ENCODE results near the gene BTAF1.

Gene BTAF1

GRCh38 chr10:92052741-92053140 is 129.2 kb downstream of the BTAF1 start:
- no peak for FAIRE-seq

- FAIRE-seq, result no peak
Observed at GRCh38 chr10:92054807-92055206, 131.2 kb downstream of the BTAF1 start.

GRCh38 chr10:92062273-92062672 is 138.7 kb downstream of the BTAF1 start:
- FAIRE-seq, result no peak

GRCh38 chr10:92064506-92064905 is 140.9 kb downstream of the BTAF1 start:
- FAIRE-seq, result no peak

- FAIRE-seq, result no peak
Observed at GRCh38 chr10:92066386-92066785, 142.8 kb downstream of the BTAF1 start.

- no peak for FAIRE-seq
Observed at GRCh38 chr10:92068900-92069299, 145.3 kb downstream of the BTAF1 start.

GRCh38 chr10:92074126-92074887 is 150.7 kb downstream of the BTAF1 start:
- FAIRE-seq, result no peak

GRCh38 chr10:92075829-92076228 is 152.3 kb downstream of the BTAF1 start:
- no peak for FAIRE-seq

GRCh38 chr10:92076722-92077121 is 153.2 kb downstream of the BTAF1 start:
- FAIRE-seq, result no peak

GRCh38 chr10:92079003-92079402 is 155.4 kb downstream of the BTAF1 start:
- FAIRE-seq, result no peak
